ENCODE measurements around the gene GEMIN4. TPM values are rescaled to one million over a fixed set of nuclear protein-coding genes. Genes with fewer than 3 reads are reported as not detected.

The GEMIN4 gene
- 10 to 100 TPM; 10.6 to 21.6 (median 18.9) TPM for total RNA-seq

DNA sequence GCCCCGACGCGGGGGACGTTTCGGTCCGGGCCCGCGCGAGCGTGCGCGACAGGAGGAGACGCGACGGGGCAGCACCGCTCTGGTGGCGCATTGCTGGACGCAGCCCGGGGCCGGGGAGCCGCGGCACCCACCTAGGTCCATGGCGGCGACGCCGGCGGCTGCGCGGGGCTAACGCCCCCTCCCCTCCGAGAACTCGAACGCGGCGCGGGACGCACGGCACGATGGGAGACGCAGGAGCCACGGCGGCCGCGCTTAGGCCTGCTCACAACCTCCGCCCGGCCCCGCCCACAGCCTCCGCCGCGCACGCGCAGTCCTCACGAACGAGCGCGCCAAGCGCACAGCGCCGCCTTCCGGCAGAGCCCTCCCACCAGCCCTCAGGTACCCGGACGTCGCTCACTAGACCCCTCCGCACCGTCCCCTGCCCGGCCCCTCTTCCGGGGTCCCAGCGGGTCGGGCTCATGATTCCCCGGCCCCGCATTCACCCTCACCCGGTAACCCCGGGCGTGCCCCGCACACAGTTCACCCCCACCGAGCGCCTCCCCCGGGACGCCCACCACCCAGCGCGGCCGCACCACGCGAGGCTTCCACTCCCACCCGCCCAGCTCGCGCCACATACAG, at the start of gene GEMIN4:
GEMIN4 (minus strand) TSS at position 263 of the 618 bp plus-strand sequence; CDS start at position 141, 122 bp downstream.
- intact Hi-C loops (cut with DNase I; ENCODE audit: low total_unique reads) = loop anchor here (1.0 to 5.0 kb wide), 2 partner anchors 29 to 605 kb away; no protein-coding TSS in a partner anchor
- DNase-seq = peak; percentile 81 to 86
- ATAC-seq = peak; percentile 95 to 97
- Histone ChIP-seq H3K9me3 (no peaks in the 10 kb centered on the region), H3K27ac (peak within 1 kb of the TSS; percentile 74 to 87 (median 85)), H3K27me3 (no peaks in the 10 kb centered on the region), H3K4me3 (peak within 1 kb of the TSS; percentile 90 to 99 (median 91)), H3K4me1 (peaks cover 12 to 19% of the 10 kb centered on the region in 2 donors), H3K36me3 (peaks cover 0 to 11% of the 10 kb centered on the region in 2 donors)
- in situ Hi-C loops (cut with MboI; ENCODE audit: low sequenced_read_pairs in 4 of 4) = no loop called here
- TF ChIP-seq, protein P1, sequence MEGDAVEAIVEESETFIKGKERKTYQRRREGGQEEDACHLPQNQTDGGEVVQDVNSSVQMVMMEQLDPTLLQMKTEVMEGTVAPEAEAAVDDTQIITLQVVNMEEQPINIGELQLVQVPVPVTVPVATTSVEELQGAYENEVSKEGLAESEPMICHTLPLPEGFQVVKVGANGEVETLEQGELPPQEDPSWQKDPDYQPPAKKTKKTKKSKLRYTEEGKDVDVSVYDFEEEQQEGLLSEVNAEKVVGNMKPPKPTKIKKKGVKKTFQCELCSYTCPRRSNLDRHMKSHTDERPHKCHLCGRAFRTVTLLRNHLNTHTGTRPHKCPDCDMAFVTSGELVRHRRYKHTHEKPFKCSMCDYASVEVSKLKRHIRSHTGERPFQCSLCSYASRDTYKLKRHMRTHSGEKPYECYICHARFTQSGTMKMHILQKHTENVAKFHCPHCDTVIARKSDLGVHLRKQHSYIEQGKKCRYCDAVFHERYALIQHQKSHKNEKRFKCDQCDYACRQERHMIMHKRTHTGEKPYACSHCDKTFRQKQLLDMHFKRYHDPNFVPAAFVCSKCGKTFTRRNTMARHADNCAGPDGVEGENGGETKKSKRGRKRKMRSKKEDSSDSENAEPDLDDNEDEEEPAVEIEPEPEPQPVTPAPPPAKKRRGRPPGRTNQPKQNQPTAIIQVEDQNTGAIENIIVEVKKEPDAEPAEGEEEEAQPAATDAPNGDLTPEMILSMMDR (IDR thresholded peaks at IDR 0.05 in 4 of 5, conservative IDR thresholded peaks at IDR 0.05 in 1 of 5) = peak; percentile 88 to 97 (median 94)
- peak; percentile 70 to 73 for TF ChIP-seq POLR2A (IDR thresholded peaks at IDR 0.05)

DNA sequence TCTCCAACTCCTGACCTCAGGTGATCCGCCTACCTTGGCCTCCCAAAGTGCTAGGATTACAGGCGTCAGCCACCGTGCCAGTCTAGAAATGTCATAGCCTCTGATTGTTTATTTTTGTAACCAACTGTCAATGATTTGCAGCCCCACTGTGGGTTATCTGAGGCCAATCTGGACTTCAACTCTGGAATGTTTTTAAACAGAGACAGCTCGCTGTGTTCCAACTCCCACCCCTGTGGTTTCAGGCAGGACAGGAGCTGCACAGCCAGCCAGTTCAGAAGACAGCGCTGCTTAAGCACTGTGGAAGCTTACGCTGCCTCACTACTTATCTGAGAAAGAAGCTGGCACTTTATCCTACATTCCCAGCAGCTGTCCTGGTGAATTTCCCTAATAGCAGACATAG, 49.6 kb upstream of the GEMIN4 start:
- no peak for TF ChIP-seq POLR2A (IDR thresholded peaks at IDR 0.05)
- TF ChIP-seq, protein P1 (IDR thresholded peaks at IDR 0.05 in 4 of 5, conservative IDR thresholded peaks at IDR 0.05 in 1 of 5) = no peak
- Histone ChIP-seq H3K27ac (peak overlapping the region; percentile 62 to 77 (median 73)), H3K4me1 (peaks cover 21 to 39% of the 10 kb centered on the region in 2 donors), H3K27me3 (no peaks in the 10 kb centered on the region), H3K4me3 (no peak overlapping the region), H3K9me3 (no peaks in the 10 kb centered on the region), H3K36me3 (peaks cover 0 to 16% of the 10 kb centered on the region in 2 donors)
- intact Hi-C loops (cut with DNase I; ENCODE audit: low total_unique reads) (no loop called here), in situ Hi-C loops (cut with MboI; ENCODE audit: low sequenced_read_pairs in 4 of 4) (no loop called here)
- DNase-seq (peak; percentile 35 to 80), ATAC-seq (peak; percentile 75 to 90)

DNA sequence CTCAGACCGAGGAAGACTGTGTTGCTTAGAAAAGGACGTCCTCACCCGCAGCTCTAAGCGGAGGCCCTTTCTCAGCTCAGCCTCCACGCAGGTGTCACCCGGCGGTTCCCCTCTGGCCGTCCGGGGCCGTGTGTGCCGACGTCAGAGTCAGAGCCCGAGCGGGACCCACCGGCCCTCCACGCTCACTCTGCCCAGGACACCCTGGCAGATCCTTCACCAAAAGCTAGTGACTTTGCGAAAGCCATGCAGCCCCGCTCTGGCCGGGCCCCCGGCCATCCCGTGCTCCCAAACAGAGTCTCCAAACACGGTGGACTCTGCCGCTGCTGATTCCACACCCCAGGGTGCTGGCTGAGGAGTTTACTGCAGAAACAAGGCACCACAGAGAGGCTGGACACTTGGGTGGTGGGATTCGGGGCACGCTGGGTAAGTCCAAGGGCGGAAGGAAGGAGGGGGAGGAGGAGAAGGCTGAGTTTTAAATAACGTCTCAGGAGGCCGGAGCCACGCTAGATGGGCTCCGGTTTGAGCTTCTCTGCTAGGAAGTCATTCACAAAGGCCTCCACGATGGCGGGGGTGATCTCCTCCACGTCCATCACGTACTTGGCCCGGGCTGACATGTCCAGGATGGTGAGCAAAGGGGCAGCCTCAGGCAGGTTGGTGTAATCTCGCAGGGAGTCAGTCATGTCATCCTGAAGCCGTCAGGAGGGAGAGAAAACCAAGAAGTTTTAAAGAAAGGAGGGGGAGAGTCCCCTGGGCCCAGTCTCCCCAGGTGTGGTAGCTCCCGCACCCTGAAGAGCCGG, 48.6 kb upstream of the GEMIN4 start:
- peaks cover 23 to 41% of the 10 kb centered on the region in 2 donors for H3K4me1 ChIP-seq
- H3K27ac ChIP-seq = peak overlapping the region; percentile 62 to 77 (median 73)
- in situ Hi-C loops (cut with MboI; ENCODE audit: low sequenced_read_pairs in 4 of 4) = no loop called here
- intact Hi-C loops (cut with DNase I; ENCODE audit: low total_unique reads) = no loop called here
- H3K9me3 ChIP-seq = no peaks in the 10 kb centered on the region
- peaks cover 0 to 16% of the 10 kb centered on the region in 2 donors for H3K36me3 ChIP-seq
- no peak for TF ChIP-seq POLR2A (IDR thresholded peaks at IDR 0.05)
- TF ChIP-seq, protein P1 (IDR thresholded peaks at IDR 0.05 in 4 of 5, conservative IDR thresholded peaks at IDR 0.05 in 1 of 5) = no peak
- DNase-seq (no peak), ATAC-seq (no peak)
- H3K4me3 ChIP-seq = no peak overlapping the region
- H3K27me3 ChIP-seq = no peaks in the 10 kb centered on the region

DNA sequence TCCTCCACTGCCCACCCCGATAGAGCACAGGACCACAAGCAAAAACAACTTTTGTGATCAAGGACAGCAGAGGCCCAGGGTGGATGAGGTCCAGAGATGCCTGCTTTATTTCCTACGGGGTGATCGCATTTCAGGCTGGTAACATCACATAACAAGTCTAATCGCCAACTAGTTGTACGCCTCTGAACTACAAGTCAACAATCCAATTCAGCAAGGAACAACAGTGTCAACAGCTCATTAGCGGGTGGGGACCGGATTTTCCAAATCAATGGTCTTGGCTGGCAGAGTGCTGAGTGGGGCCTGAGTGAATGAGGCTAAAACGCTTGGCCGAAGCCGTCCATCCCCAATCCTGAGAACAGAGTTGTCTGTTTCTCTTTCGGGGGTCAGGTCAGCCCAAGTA, 47.2 kb upstream of the GEMIN4 start:
- H3K4me3 ChIP-seq = no peak overlapping the region
- no peak for DNase-seq
- ATAC-seq = peak in 1 of 2 donors; percentile 37
- TF ChIP-seq, protein P1 (IDR thresholded peaks at IDR 0.05 in 4 of 5, conservative IDR thresholded peaks at IDR 0.05 in 1 of 5) = peak in 1 of 5 experiments; percentile 6
- TF ChIP-seq POLR2A (IDR thresholded peaks at IDR 0.05) = no peak
- in situ Hi-C loops (cut with MboI; ENCODE audit: low sequenced_read_pairs in 4 of 4) (no loop called here), intact Hi-C loops (cut with DNase I; ENCODE audit: low total_unique reads) (loop anchor here (2.0 to 5.0 kb wide), 2 partner anchors 104 to 198 kb away; partner anchors contain the start of gene TIMM22)
- peaks cover 36 to 53% of the 10 kb centered on the region in 2 donors for H3K4me1 ChIP-seq
- no peaks in the 10 kb centered on the region for H3K9me3 ChIP-seq
- no peaks in the 10 kb centered on the region for H3K27me3 ChIP-seq
- H3K36me3 ChIP-seq = peaks cover 0 to 16% of the 10 kb centered on the region in 2 donors
- peak overlapping the region; percentile 70 to 77 (median 76) for H3K27ac ChIP-seq

Measured in gastrocnemius medialis (tissue), 4 donors.